ENCODE measurements around the gene ASCC3. TPM values are rescaled to one million over a fixed set of nuclear protein-coding genes. Genes with fewer than 3 reads are reported as not detected.

Gene ASCC3
- total and polyA plus RNA-seq, 4 donors = 12.8 to 32.7 (median 16.4) TPM

DNA sequence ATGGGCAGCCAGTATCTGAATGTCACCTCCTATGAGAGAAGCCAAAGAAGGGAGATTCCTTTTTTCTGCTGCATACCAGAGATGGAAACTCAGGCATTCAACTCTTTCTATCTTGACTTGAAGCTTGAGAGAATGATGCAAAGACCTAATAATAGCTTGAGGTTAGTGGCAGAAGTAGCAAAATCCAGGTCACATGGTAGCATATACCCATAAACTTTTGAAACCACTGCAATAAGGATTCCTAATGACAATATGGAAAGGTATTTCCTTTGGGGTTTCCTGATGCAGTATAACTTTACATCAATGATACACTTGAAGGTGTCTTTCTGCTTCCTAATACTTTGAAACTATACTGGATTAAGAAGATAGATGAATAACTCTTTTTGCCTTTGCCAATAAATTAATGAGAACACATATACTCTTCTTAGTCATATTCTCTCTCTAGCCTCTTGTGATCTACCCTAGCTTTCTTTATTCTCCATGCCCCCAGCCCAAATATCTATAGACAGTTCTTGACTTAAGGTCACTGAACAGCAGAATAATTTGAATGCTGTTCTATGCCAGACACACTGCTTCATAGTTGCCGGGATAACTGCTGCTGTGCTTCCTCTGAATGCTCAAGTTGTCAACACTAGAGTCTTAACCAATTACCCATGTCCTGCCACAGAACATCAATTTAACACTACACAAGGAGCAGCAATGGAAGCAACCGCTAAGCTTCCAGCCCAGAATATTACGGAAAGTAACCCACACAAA lies 260.9 kb downstream of the ASCC3 start:
- H3K4me3 ChIP-seq (ENCODE audit: low read depth in 1 of 3, low read length in 3 of 3) = no peak overlapping the region
- H3K9ac ChIP-seq (ENCODE audit: low read depth in 1 of 2, low read length in 2 of 2) = no peak overlapping the region
- 96% methylated on average over 3 of the region's 3 CpGs for WGBS
- TF ChIP-seq GABPA (IDR thresholded peaks at IDR 0.05 in 1 of 2, conservative IDR thresholded peaks at IDR 0.05 in 1 of 2) = no peak
- TF ChIP-seq FOXA1 (IDR thresholded peaks at IDR 0.05) = no peak
- no peak for TF ChIP-seq RAD21 (IDR thresholded peaks at IDR 0.05)
- TF ChIP-seq TAF1 (conservative IDR thresholded peaks at IDR 0.05) = no peak
- TF ChIP-seq, protein P1, sequence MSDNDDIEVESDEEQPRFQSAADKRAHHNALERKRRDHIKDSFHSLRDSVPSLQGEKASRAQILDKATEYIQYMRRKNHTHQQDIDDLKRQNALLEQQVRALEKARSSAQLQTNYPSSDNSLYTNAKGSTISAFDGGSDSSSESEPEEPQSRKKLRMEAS (IDR thresholded peaks at IDR 0.05) = no peak
- peaks cover 0 to 7% (median under 1%) of the 10 kb centered on the region in 4 donors for H3K36me3 ChIP-seq (ENCODE audit: control insufficient read depth in 4 of 4, insufficient read depth in 3 of 4, low read depth in 1 of 4, low read length in 3 of 4)
- no peaks in the 10 kb centered on the region for H3K4me1 ChIP-seq (ENCODE audit: control insufficient read depth in 4 of 4, insufficient read depth in 4 of 4, low read length in 3 of 4)
- no peaks in the 10 kb centered on the region for H3K27me3 ChIP-seq (ENCODE audit: control insufficient read depth in 4 of 4, insufficient read depth in 4 of 4, low read length in 3 of 4)
- no peaks in the 10 kb centered on the region for H3K9me3 ChIP-seq (ENCODE audit: control insufficient read depth in 4 of 4, low read length in 3 of 4)
- no peak overlapping the region for H3K27ac ChIP-seq (ENCODE audit: low read depth in 1 of 2, low read length in 2 of 2)
- DNase-seq (ENCODE audit: low spot score) = no peak

GRCh38 chr6:100618351-100618671 lies 262.8 kb downstream of the ASCC3 start:
- TF ChIP-seq NR2F2 (IDR thresholded peaks at IDR 0.05) (no peak), CTCF (IDR thresholded peaks at IDR 0.05; ENCODE audit: low read depth, low read length, missing input control) (no peak)
- TF ChIP-seq, protein P2, sequence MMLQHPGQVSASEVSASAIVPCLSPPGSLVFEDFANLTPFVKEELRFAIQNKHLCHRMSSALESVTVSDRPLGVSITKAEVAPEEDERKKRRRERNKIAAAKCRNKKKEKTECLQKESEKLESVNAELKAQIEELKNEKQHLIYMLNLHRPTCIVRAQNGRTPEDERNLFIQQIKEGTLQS (IDR thresholded peaks at IDR 0.05) = no peak
- WGBS = 80% methylated on average over 4 of the region's 4 CpGs
- H3K9ac ChIP-seq (ENCODE audit: low read depth in 1 of 2, low read length in 2 of 2) = no peak overlapping the region

GRCh38 chr6:100617633-100618350 lies 263.3 kb downstream of the ASCC3 start:
- Histone ChIP-seq H3K4me1 (ENCODE audit: control insufficient read depth in 4 of 4, insufficient read depth in 4 of 4, low read length in 3 of 4) (no peaks in the 10 kb centered on the region), H3K4me3 (ENCODE audit: low read depth in 1 of 3, low read length in 3 of 3) (no peak overlapping the region), H3K36me3 (ENCODE audit: control insufficient read depth in 4 of 4, insufficient read depth in 3 of 4, low read depth in 1 of 4, low read length in 3 of 4) (no peaks in the 10 kb centered on the region), H3K9ac (ENCODE audit: low read depth in 1 of 2, low read length in 2 of 2) (no peak overlapping the region), H3K27ac (ENCODE audit: low read depth in 1 of 2, low read length in 2 of 2) (no peak overlapping the region), H3K27me3 (ENCODE audit: control insufficient read depth in 4 of 4, insufficient read depth in 4 of 4, low read length in 3 of 4) (no peaks in the 10 kb centered on the region), H3K9me3 (ENCODE audit: control insufficient read depth in 4 of 4, low read length in 3 of 4) (no peaks in the 10 kb centered on the region)
- TF ChIP-seq YY1 (IDR thresholded peaks at IDR 0.05) (no peak), EGR1 (IDR thresholded peaks at IDR 0.05; ENCODE audit: low read depth in 2 of 2) (no peak), SP1 (IDR thresholded peaks at IDR 0.05) (no peak), JUND (IDR thresholded peaks at IDR 0.05) (no peak), REST (IDR thresholded peaks at IDR 0.05) (no peak), FOXA2 (IDR thresholded peaks at IDR 0.05) (no peak), HNF4A (conservative IDR thresholded peaks at IDR 0.05) (no peak), NR2F2 (IDR thresholded peaks at IDR 0.05) (no peak), RXRA (IDR thresholded peaks at IDR 0.05) (no peak), CTCF (IDR thresholded peaks at IDR 0.05; ENCODE audit: low read depth, low read length, missing input control) (no peak)
- TF ChIP-seq, protein P2 (IDR thresholded peaks at IDR 0.05) = no peak
- 68% methylated on average over 4 of the region's 4 CpGs for WGBS
- DNase-seq (ENCODE audit: low spot score) = no peak

More at GRCh38 chr6:100618351-100618671, 262.8 kb downstream of the ASCC3 start:
- H3K4me1 ChIP-seq (ENCODE audit: control insufficient read depth in 4 of 4, insufficient read depth in 4 of 4, low read length in 3 of 4) = no peaks in the 10 kb centered on the region
- H3K27ac ChIP-seq (ENCODE audit: low read depth in 1 of 2, low read length in 2 of 2) = no peak overlapping the region
- no peaks in the 10 kb centered on the region for H3K27me3 ChIP-seq (ENCODE audit: control insufficient read depth in 4 of 4, insufficient read depth in 4 of 4, low read length in 3 of 4)
- no peak overlapping the region for H3K4me3 ChIP-seq (ENCODE audit: low read depth in 1 of 3, low read length in 3 of 3)
- H3K36me3 ChIP-seq (ENCODE audit: control insufficient read depth in 4 of 4, insufficient read depth in 3 of 4, low read depth in 1 of 4, low read length in 3 of 4) = peaks cover 0 to 2% (median 0%) of the 10 kb centered on the region in 4 donors
- DNase-seq (ENCODE audit: low spot score) = no peak
- no peaks in the 10 kb centered on the region for H3K9me3 ChIP-seq (ENCODE audit: control insufficient read depth in 4 of 4, low read length in 3 of 4)

All from liver (tissue), 9 donors.